ENCODE data around the gene BPI. TPM values are rescaled to one million over a fixed set of nuclear protein-coding genes. Genes with fewer than 3 reads are reported as not detected.
"Not testable (repeated sequence)": the region's sequence is repeated elsewhere in the genome, so short reads cannot be mapped to it uniquely, and the experiment has no call there.

BPI gene
- total RNA-seq, 2 experiments from 2014 or later = 0.14 TPM; not detected in 1

GRCh38 chr20:38311491-38311890 lies 7.5 kb downstream of the BPI start:
- H3K36me3 Mint-ChIP-seq (ENCODE audit: low read depth) = no peaks in the 10 kb centered on the region
- intact Hi-C loops (cut with DNase I, micrococcal nuclease) = no loop called here
- ATAC-seq (ENCODE audit: poor library complexity) (no peak), DNase-seq (no peak)
- H3K9me3 ChIP-seq (ENCODE audit: control insufficient read depth in 1 of 2, insufficient read depth in 1 of 2, low read length in 2 of 2) = peaks cover 0 to 9% of the 10 kb centered on the region in 2 experiments
- POLR2A ChIA-PET = no interaction called here
- no peak overlapping the region for H3K4me3 ChIP-seq (ENCODE audit: low read length)
- no peaks in the 10 kb centered on the region for H3K4me1 Mint-ChIP-seq (ENCODE audit: low read depth)
- H3K27ac ChIP-seq (ENCODE audit: low read depth in 1 of 2, low read length in 2 of 2) = no peak overlapping the region
- no peaks in the 10 kb centered on the region for H3K36me3 ChIP-seq (ENCODE audit: insufficient read depth, low read length)
- TF ChIP-seq CTCF (IDR thresholded peaks at IDR 0.05) = no peak
- no peaks in the 10 kb centered on the region for H3K4me1 ChIP-seq (ENCODE audit: insufficient read depth, low read length)
- peaks cover 38% of the 10 kb centered on the region for H3K27me3 Mint-ChIP-seq
- no peak overlapping the region for H3K4me3 Mint-ChIP-seq
- peaks cover 5 to 33% of the 10 kb centered on the region in 2 experiments for H3K27me3 ChIP-seq (ENCODE audit: control insufficient read depth in 1 of 2, insufficient read depth in 2 of 2, low read length in 2 of 2)
- H3K9me3 Mint-ChIP-seq = peaks cover 2% of the 10 kb centered on the region
- H3K27ac Mint-ChIP-seq = no peak overlapping the region
- CTCF ChIA-PET = no interaction called here

GRCh38 chr20:38313676-38314075 lies 9.7 kb downstream of the BPI start:
- ChIA-PET CTCF (no interaction called here), POLR2A (no interaction called here)
- H3K9me3 Mint-ChIP-seq = peaks cover 2% of the 10 kb centered on the region
- ATAC-seq (ENCODE audit: poor library complexity) (no peak), DNase-seq (no peak)
- peaks cover 36% of the 10 kb centered on the region for H3K27me3 Mint-ChIP-seq
- no peak overlapping the region for H3K27ac Mint-ChIP-seq
- Histone ChIP-seq H3K4me1 (ENCODE audit: insufficient read depth, low read length) (no peaks in the 10 kb centered on the region), H3K36me3 (ENCODE audit: insufficient read depth, low read length) (no peaks in the 10 kb centered on the region), H3K27ac (ENCODE audit: low read depth in 1 of 2, low read length in 2 of 2) (no peak overlapping the region), H3K27me3 (ENCODE audit: control insufficient read depth in 1 of 2, insufficient read depth in 2 of 2, low read length in 2 of 2) (peaks cover 2 to 12% of the 10 kb centered on the region in 2 experiments), H3K9me3 (ENCODE audit: control insufficient read depth in 1 of 2, insufficient read depth in 1 of 2, low read length in 2 of 2) (peaks cover 0 to 12% of the 10 kb centered on the region in 2 experiments), H3K4me3 (ENCODE audit: low read length) (no peak overlapping the region)
- TF ChIP-seq CTCF (IDR thresholded peaks at IDR 0.05) = no peak
- H3K36me3 Mint-ChIP-seq (ENCODE audit: low read depth) = no peaks in the 10 kb centered on the region
- no peaks in the 10 kb centered on the region for H3K4me1 Mint-ChIP-seq (ENCODE audit: low read depth)
- intact Hi-C loops (cut with DNase I, micrococcal nuclease) = no loop called here
- H3K4me3 Mint-ChIP-seq = no peak overlapping the region

GRCh38 chr20:38314350-38314749 lies 10.4 kb downstream of the BPI start:
- H3K4me3 ChIP-seq (ENCODE audit: low read length); H3K36me3 Mint-ChIP-seq (ENCODE audit: low read depth); POLR2A ChIA-PET; H3K27ac ChIP-seq (ENCODE audit: low read depth in 1 of 2, low read length in 2 of 2); H3K27me3 ChIP-seq (ENCODE audit: control insufficient read depth in 1 of 2, insufficient read depth in 2 of 2, low read length in 2 of 2); H3K4me1 ChIP-seq (ENCODE audit: insufficient read depth, low read length); DNase-seq; H3K27ac Mint-ChIP-seq; H3K4me1 Mint-ChIP-seq (ENCODE audit: low read depth); ATAC-seq (ENCODE audit: poor library complexity); H3K4me3 Mint-ChIP-seq; H3K36me3 ChIP-seq (ENCODE audit: insufficient read depth, low read length); H3K9me3 Mint-ChIP-seq; CTCF ChIA-PET; intact Hi-C loops (cut with DNase I, micrococcal nuclease): not testable (repeated sequence)
- peaks cover 0 to 12% of the 10 kb centered on the region in 2 experiments for H3K9me3 ChIP-seq (ENCODE audit: control insufficient read depth in 1 of 2, insufficient read depth in 1 of 2, low read length in 2 of 2)
- peaks cover 36% of the 10 kb centered on the region for H3K27me3 Mint-ChIP-seq

- Mint-ChIP-seq H3K27me3 (peaks cover 37% of the 10 kb centered on the region), H3K27ac (no peak overlapping the region), H3K4me3 (no peak overlapping the region), H3K4me1 (ENCODE audit: low read depth) (no peaks in the 10 kb centered on the region), H3K36me3 (ENCODE audit: low read depth) (no peaks in the 10 kb centered on the region), H3K9me3 (peaks cover 2% of the 10 kb centered on the region)
- Histone ChIP-seq H3K36me3 (ENCODE audit: insufficient read depth, low read length) (no peaks in the 10 kb centered on the region), H3K4me3 (ENCODE audit: low read length) (no peak overlapping the region), H3K9me3 (ENCODE audit: control insufficient read depth in 1 of 2, insufficient read depth in 1 of 2, low read length in 2 of 2) (peaks cover 0 to 11% of the 10 kb centered on the region in 2 experiments), H3K27me3 (ENCODE audit: control insufficient read depth in 1 of 2, insufficient read depth in 2 of 2, low read length in 2 of 2) (peaks cover 0 to 8% of the 10 kb centered on the region in 2 experiments), H3K4me1 (ENCODE audit: insufficient read depth, low read length) (no peaks in the 10 kb centered on the region), H3K27ac (ENCODE audit: low read depth in 1 of 2, low read length in 2 of 2) (no peak overlapping the region)
- CTCF ChIA-PET = no interaction called here
- intact Hi-C loops (cut with DNase I, micrococcal nuclease) = no loop called here
- ATAC-seq (ENCODE audit: poor library complexity) = no peak
- no peak for TF ChIP-seq CTCF (IDR thresholded peaks at IDR 0.05)
- POLR2A ChIA-PET = no interaction called here
- DNase-seq = no peak
Measured at GRCh38 chr20:38315290-38315966, 11.5 kb downstream of the BPI start.
